CD8-positive, alpha-beta memory T cell (primary cell): Measurements from ENCODE around the gene ASPG. TPM values are rescaled to one million over a fixed set of nuclear protein-coding genes. Genes with fewer than 3 reads are reported as not detected.
A peak's percentile ranks its signal among the peaks of the same experiment; 100 is the strongest.

Experiments used
- CTCF ChIA-PET: fragments of 350-600 bp; sonication (Branson Sonifier 250); formaldehyde crosslinking; loops from one replicate; lab custom pipeline; 2021; ENCODE audit warnings: antibody characterized with exemption; lab: Charles Lee
- POLR2A ChIA-PET: fragments of 350-600 bp; sonication (Branson Sonifier 250); formaldehyde crosslinking; loops from one replicate; lab custom pipeline; 2021; ENCODE audit warnings: antibody characterized with exemption; lab: Charles Lee
- DNase-seq, 5 donors: peaks; one replicate each; pipeline versions ENCODE4 v3.0.0 to v3.0.0-alpha.2; 2020 to 2022; ENCODE audit warnings: mixed read lengths in 1 of 5
- H3K27ac ChIP-seq: one replicate; pipeline ENCODE4 v1.7.0; 2013; ENCODE audit warnings: low read depth, mild to moderate bottlenecking, low read length, moderate library complexity
- H3K27me3 ChIP-seq: 2 replicates; pipeline ENCODE4 v1.7.0; 2013; ENCODE audit warnings: low read length, mild to moderate bottlenecking; ENCODE audit not compliant: insufficient read depth, poor library complexity, severe bottlenecking
- H3K36me3 ChIP-seq: 2 replicates; pipeline ENCODE4 v1.7.0; 2013; ENCODE audit warnings: mild to moderate bottlenecking, low read length, moderate library complexity; ENCODE audit not compliant: insufficient read depth
- H3K4me1 ChIP-seq: 2 replicates; pipeline ENCODE4 v1.7.0; 2013; ENCODE audit warnings: mild to moderate bottlenecking, low read length, moderate library complexity; ENCODE audit not compliant: insufficient read depth
- H3K4me3 ChIP-seq: 2 replicates; pipeline ENCODE4 v1.7.0; 2013; ENCODE audit warnings: mild to moderate bottlenecking, low read length
- H3K9me3 ChIP-seq: 2 replicates; pipeline ENCODE4 v1.7.0; 2013; ENCODE audit warnings: mild to moderate bottlenecking, low read length
- H3K27ac Mint-ChIP-seq, 8 donors: one replicate each; pipeline ENCODE4 v1.8.0; 2020 to 2021; ENCODE audit warnings: mixed read lengths in 8 of 8, mild to moderate bottlenecking in 6 of 8, inconsistent platforms in 3 of 8, moderate library complexity in 3 of 8
- H3K27me3 Mint-ChIP-seq, 2 donors: one replicate each; pipeline ENCODE4 v1.8.0; 2020 to 2021; ENCODE audit warnings: mixed read lengths in 2 of 2, mild to moderate bottlenecking in 1 of 2, moderate library complexity in 1 of 2
- H3K36me3 Mint-ChIP-seq, 3 donors: one replicate each; pipeline ENCODE4 v1.8.0; 2020 to 2021; ENCODE audit warnings: mixed read lengths in 3 of 3, inconsistent platforms in 1 of 3, mild to moderate bottlenecking in 1 of 3
- H3K4me1 Mint-ChIP-seq, 3 donors: one replicate each; pipeline ENCODE4 v1.8.0; 2020 to 2021; ENCODE audit warnings: mixed read lengths in 3 of 3, inconsistent platforms in 1 of 3, mild to moderate bottlenecking in 1 of 3
- H3K4me3 Mint-ChIP-seq, 7 donors: one replicate each; pipeline ENCODE4 v1.8.0; 2020 to 2021; ENCODE audit warnings: mixed read lengths in 7 of 7, mild to moderate bottlenecking in 6 of 7, moderate library complexity in 4 of 7, inconsistent platforms in 2 of 7
- H3K9me3 Mint-ChIP-seq, 5 donors: one replicate each; pipeline ENCODE4 v1.8.0; 2020 to 2022; ENCODE audit warnings: mixed read lengths in 5 of 5, mild to moderate bottlenecking in 3 of 5, moderate library complexity in 2 of 5, inconsistent platforms in 1 of 5
- polyA plus RNA-seq: library from polyadenylated mRNA; unstranded; fragments of 300-500 nt; fragmentation: Illumina TruSeq; gene quantifications from one replicate; pipeline ENCODE4 v1.2.3, GENCODE V29; 2021
- total RNA-seq, 2 experiments: library from RNA; stranded (reverse); gene quantifications; one replicate each; pipeline ENCODE4 v1.2.3, GENCODE V29; 2021

The ASPG gene
- total and polyA plus RNA-seq, 3 experiments from 2014 or later = not detected

DNA sequence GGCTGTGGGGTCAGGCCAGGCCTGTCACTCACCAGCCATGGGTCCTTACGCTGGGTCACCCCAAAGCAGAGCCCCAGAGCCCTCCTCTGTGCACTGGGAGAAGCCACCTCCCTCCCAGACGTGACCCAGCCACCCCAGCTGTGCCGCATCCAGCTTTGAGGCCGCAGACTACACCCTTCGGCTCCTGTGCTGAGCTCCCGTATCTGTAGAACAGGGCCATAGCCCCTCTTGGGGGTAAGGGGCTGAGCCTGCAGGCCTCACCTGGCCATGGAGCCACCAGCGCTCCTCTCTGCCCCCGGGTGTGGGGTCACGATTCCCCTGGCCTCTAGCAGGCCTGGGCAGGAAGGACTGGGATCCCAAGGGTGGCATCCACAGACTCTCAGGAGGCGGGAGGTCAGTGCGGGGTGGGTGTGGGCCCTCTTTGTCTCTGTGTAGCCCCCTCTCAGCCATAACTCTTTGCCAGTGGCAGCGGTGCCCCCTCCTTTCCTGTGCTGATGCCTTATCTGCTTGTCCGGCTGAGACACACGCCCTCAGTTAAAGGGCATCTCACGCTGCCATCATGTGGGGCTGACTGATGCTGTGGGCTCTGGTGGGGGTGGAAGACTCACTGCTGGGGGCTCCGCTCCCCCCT, 16.3 kb downstream of the ASPG start:
- H3K9me3 ChIP-seq = no peaks in the 10 kb centered on the region
- no peaks in the 10 kb centered on the region for H3K27me3 Mint-ChIP-seq
- H3K27ac ChIP-seq = no peak overlapping the region
- ChIA-PET CTCF (no interaction called here), POLR2A (no interaction called here)
- H3K27ac Mint-ChIP-seq = no peak overlapping the region
- no peaks in the 10 kb centered on the region for H3K4me1 ChIP-seq
- H3K36me3 ChIP-seq = no peaks in the 10 kb centered on the region
- no peaks in the 10 kb centered on the region for H3K27me3 ChIP-seq
- no peak overlapping the region for H3K4me3 ChIP-seq
- no peaks in the 10 kb centered on the region for H3K9me3 Mint-ChIP-seq
- H3K4me1 Mint-ChIP-seq = no peaks in the 10 kb centered on the region
- H3K36me3 Mint-ChIP-seq = no peaks in the 10 kb centered on the region
- no peak overlapping the region for H3K4me3 Mint-ChIP-seq
- peak in 1 of 5 donors; percentile 33 for DNase-seq

DNA sequence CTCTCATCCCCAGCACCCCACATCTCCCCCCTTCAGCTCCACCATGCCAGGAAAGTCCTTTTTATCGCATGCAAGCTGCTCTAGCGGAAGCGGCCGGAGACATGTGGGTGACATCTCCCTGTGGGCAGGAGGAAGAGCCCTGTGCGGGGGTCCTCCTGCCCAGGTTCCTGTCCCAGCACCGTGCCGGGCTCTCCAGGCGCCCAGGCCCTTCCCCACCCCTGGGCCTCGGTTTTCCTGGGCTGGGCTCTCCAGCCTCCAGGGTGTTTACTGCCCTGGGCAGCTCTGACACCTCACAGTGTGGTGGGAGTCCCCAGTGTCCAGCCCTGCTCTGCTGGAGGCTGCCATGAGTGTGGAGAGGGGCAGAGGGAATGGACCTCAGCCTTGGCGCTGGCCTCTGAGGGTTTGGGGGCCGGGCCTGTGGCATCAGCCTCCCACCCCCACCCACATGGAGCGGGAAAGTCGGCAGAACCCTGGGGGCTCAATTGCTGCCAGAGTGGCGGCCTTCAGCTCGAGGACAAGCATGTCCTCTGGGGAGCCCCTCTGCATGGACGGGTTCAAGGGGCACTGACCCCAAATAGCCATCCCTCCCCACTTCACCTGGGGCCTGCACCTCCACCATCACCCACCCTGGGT, 16.9 kb downstream of the ASPG start:
- no peaks in the 10 kb centered on the region for H3K27me3 Mint-ChIP-seq
- Histone ChIP-seq H3K27ac (no peak overlapping the region), H3K9me3 (no peaks in the 10 kb centered on the region), H3K4me3 (no peak overlapping the region), H3K27me3 (no peaks in the 10 kb centered on the region), H3K36me3 (no peaks in the 10 kb centered on the region), H3K4me1 (no peaks in the 10 kb centered on the region)
- ChIA-PET CTCF (no interaction called here), POLR2A (no interaction called here)
- no peaks in the 10 kb centered on the region for H3K4me1 Mint-ChIP-seq
- no peaks in the 10 kb centered on the region for H3K36me3 Mint-ChIP-seq
- no peaks in the 10 kb centered on the region for H3K9me3 Mint-ChIP-seq
- DNase-seq = peak in 1 of 5 donors; percentile 22
- H3K4me3 Mint-ChIP-seq = no peak overlapping the region
- no peak overlapping the region for H3K27ac Mint-ChIP-seq

DNA sequence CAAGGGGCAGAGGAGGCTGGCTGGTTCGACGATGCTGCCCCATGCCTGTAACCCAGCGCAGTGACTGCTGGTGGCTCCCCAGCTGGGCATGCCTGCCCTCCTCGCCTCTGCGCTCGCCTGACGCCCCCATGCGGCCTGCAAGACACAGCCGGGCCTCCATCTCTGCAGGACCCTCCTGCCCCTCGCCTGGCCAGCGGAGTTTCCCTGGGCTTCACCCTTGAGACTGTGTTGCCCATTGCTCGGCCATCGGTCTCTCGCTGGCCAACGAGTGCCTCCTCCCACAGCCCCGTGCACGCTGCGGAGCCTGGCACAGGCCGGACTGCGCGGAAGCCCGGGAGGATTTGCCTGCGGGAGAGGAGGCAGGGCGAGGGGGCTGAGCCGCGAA, 17.6 kb downstream of the ASPG start:
- Mint-ChIP-seq H3K27me3 (no peaks in the 10 kb centered on the region), H3K4me3 (no peak overlapping the region), H3K27ac (no peak overlapping the region), H3K4me1 (no peaks in the 10 kb centered on the region), H3K36me3 (no peaks in the 10 kb centered on the region), H3K9me3 (no peaks in the 10 kb centered on the region)
- ChIA-PET CTCF (no interaction called here), POLR2A (no interaction called here)
- no peak overlapping the region for H3K27ac ChIP-seq
- H3K4me3 ChIP-seq = no peak overlapping the region
- H3K36me3 ChIP-seq = no peaks in the 10 kb centered on the region
- H3K27me3 ChIP-seq = no peaks in the 10 kb centered on the region
- no peaks in the 10 kb centered on the region for H3K9me3 ChIP-seq
- peak in 1 of 5 donors; percentile 42 for DNase-seq
- no peaks in the 10 kb centered on the region for H3K4me1 ChIP-seq

DNA sequence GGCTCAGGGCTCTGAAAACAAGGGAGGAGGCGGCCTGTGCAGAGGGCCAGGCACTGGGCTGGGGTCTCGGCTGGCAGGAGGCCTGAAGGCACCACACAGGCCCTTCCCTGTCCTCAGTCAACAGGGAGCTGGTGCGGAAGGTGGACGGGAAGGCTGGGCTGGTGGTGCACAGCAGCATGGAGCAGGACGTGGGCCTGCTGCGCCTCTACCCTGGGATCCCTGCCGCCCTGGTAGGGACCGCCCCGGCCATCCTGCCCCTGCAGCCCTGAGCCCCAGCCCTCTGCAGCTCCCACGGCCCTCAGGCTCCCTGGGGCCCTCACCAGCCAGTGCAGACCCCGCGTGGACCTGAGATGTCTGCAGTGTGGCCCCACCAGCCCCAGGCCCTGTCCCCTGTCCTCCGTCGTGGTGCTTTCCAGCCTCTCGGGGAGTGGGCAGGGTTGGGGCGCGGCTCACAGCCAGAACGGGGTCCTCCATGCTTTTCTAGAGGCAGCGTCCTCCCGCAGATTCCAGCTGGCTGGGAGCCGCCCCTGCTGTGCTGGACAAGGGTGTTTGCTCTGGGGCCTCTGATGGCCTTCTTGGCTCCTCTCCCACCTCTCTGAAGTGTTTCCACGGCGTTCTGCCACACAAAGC, 18.1 kb downstream of the ASPG start:
- no peaks in the 10 kb centered on the region for H3K4me1 Mint-ChIP-seq
- H3K9me3 Mint-ChIP-seq = no peaks in the 10 kb centered on the region
- peak in 1 of 5 donors; percentile 41 for DNase-seq
- no peak overlapping the region for H3K27ac ChIP-seq
- H3K27ac Mint-ChIP-seq = no peak overlapping the region
- no peaks in the 10 kb centered on the region for H3K36me3 ChIP-seq
- no peaks in the 10 kb centered on the region for H3K4me1 ChIP-seq
- no peak overlapping the region for H3K4me3 ChIP-seq
- H3K9me3 ChIP-seq = no peaks in the 10 kb centered on the region
- ChIA-PET POLR2A (no interaction called here), CTCF (no interaction called here)
- no peaks in the 10 kb centered on the region for H3K27me3 Mint-ChIP-seq
- H3K4me3 Mint-ChIP-seq = no peak overlapping the region
- H3K36me3 Mint-ChIP-seq = no peaks in the 10 kb centered on the region
- no peaks in the 10 kb centered on the region for H3K27me3 ChIP-seq

DNA sequence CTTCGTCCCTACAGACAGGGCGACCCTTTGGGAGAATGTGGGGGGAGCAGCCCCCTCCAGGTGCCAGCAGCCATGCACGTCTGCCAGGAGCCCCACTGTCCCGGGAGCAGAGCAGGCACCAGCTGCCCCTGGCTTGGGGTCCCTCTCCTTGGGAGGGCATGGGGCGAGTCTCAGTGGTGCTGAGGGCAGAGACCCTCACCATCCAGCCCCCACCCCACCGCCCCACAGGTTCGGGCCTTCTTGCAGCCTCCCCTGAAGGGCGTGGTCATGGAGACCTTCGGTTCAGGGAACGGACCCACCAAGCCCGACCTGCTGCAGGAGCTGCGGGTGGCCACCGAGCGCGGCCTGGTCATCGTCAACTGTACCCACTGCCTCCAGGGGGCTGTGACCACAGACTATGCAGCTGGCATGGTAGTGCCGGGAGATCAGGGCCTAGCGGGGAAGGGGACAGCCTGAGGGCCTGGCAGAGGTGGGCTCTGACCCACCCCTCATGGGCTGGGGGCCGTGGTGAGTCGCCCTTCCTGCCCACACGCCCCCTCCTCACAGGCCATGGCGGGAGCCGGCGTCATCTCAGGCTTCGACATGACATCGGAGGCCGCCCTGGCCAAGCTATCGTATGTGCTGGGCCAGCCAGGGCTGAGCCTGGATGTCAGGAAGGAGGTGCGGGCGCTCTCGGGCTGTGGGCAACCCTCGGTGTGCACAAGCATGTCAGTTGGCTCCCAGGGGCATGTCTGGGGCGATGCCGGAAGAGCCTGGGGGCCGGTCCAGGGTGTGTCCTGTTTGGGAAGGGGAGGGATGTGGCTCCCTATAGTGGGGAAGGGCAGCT, 18.8 kb downstream of the ASPG start:
- H3K4me3 ChIP-seq = no peak overlapping the region
- peak in 1 of 5 donors; percentile 41 for DNase-seq
- Mint-ChIP-seq H3K4me3 (no peak overlapping the region), H3K27ac (no peak overlapping the region), H3K36me3 (no peaks in the 10 kb centered on the region), H3K27me3 (no peaks in the 10 kb centered on the region), H3K9me3 (no peaks in the 10 kb centered on the region), H3K4me1 (no peaks in the 10 kb centered on the region)
- H3K9me3 ChIP-seq = no peaks in the 10 kb centered on the region
- no peak overlapping the region for H3K27ac ChIP-seq
- H3K36me3 ChIP-seq = no peaks in the 10 kb centered on the region
- H3K27me3 ChIP-seq = no peaks in the 10 kb centered on the region
- H3K4me1 ChIP-seq = no peaks in the 10 kb centered on the region
- CTCF ChIA-PET = no interaction called here
- POLR2A ChIA-PET = no interaction called here

DNA sequence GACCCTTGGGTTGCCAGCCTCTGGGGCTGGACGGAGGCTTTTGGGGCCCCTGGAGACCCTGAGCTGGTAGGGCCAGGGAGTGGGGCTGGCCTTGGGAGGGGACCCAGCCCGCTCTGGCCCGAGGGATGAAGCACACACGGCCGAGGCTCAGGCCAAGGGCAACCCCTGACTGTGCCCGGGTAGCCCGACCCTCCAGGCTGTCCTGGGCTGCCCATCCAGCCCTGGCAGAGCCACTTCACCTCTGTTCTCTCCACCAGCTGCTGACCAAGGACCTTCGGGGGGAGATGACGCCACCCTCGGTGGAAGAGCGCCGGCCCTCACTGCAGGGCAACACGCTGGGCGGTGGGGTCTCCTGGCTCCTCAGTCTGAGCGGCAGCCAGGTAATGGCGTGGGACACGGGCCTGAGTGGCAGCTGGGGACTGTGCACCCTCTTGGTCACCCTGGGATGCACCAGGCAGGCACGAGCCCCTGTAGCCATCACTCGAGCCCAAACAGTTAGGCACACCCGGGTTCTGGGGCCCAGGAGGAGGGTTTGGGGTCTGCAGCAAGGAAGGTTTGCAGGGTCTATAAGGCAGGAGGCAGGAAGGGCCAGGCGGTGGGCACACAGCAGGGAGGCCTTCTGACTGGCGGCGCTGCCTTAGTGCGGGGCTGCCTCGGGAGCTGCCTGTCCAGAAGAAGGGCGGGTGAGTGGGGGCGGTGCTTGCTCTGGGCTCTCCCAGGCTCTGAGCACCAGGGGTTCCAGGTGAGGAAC, 19.7 kb downstream of the ASPG start:
- no peak overlapping the region for H3K27ac Mint-ChIP-seq
- H3K4me1 ChIP-seq = no peaks in the 10 kb centered on the region
- H3K4me3 ChIP-seq = no peak overlapping the region
- no peaks in the 10 kb centered on the region for H3K27me3 Mint-ChIP-seq
- H3K36me3 Mint-ChIP-seq = no peaks in the 10 kb centered on the region
- H3K27me3 ChIP-seq = no peaks in the 10 kb centered on the region
- POLR2A ChIA-PET = no interaction called here
- CTCF ChIA-PET = no interaction called here
- DNase-seq = peak in 1 of 5 donors; percentile 42
- no peaks in the 10 kb centered on the region for H3K9me3 Mint-ChIP-seq
- no peaks in the 10 kb centered on the region for H3K9me3 ChIP-seq
- no peaks in the 10 kb centered on the region for H3K4me1 Mint-ChIP-seq
- H3K4me3 Mint-ChIP-seq = no peak overlapping the region
- no peak overlapping the region for H3K27ac ChIP-seq
- H3K36me3 ChIP-seq = no peaks in the 10 kb centered on the region

DNA sequence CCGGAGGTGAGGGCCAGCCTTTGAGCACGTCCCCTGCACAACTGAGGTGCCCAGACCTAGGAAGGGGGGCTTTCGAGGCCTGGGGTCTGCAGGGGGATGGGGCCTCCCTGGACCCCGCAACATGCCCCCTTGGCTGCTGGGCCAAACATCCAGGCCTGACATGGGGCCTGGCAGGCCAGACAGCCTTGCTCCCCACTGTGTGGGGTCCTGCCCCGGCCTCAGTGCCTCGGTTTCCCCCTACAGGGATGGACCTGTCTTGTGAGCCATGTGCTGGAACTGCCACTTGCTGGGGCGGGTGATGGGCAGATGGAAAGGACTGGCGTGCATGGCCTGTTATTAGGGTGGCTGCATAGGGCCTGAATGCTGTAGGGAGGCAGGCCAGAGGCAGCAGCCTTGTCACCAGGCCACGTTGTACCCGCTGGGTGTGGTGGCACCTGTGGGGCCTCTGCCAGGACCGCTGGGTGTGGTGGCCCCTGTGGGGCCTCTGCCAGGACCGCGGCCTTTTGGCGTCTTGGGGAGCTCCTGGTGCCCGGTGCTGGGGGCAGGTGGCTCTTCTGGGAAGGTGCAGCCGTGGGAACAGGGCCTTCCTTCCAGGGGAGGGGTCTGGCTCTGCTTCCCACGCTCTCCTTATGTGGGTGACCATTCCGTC, 20.4 kb downstream of the ASPG start:
- Mint-ChIP-seq H3K27me3 (no peaks in the 10 kb centered on the region), H3K27ac (no peak overlapping the region), H3K4me1 (no peaks in the 10 kb centered on the region), H3K9me3 (no peaks in the 10 kb centered on the region), H3K4me3 (no peak overlapping the region), H3K36me3 (no peaks in the 10 kb centered on the region)
- POLR2A ChIA-PET = no interaction called here
- H3K9me3 ChIP-seq = no peaks in the 10 kb centered on the region
- H3K4me1 ChIP-seq = no peaks in the 10 kb centered on the region
- H3K4me3 ChIP-seq = no peak overlapping the region
- no peaks in the 10 kb centered on the region for H3K36me3 ChIP-seq
- CTCF ChIA-PET = no interaction called here
- DNase-seq = no peak
- no peak overlapping the region for H3K27ac ChIP-seq
- H3K27me3 ChIP-seq = no peaks in the 10 kb centered on the region
